GM10847 (cell line): ENCODE data around the gene GEN1.

Experiments used
- POLR2A ChIP-seq: IDR thresholded peaks from 2 replicates; pipeline ENCODE4 v1.6.1; 2011; ENCODE audit not compliant: insufficient read length; ENCODE audit errors: extremely low read depth

Gene GEN1

GRCh38 chr2:17740203-17740602 lies 13.7 kb upstream of the GEN1 start:
- TF ChIP-seq POLR2A, result no peak

- TF ChIP-seq POLR2A, result no peak
Measured at GRCh38 chr2:17747684-17748452, 6.1 kb upstream of the GEN1 start.

DNA sequence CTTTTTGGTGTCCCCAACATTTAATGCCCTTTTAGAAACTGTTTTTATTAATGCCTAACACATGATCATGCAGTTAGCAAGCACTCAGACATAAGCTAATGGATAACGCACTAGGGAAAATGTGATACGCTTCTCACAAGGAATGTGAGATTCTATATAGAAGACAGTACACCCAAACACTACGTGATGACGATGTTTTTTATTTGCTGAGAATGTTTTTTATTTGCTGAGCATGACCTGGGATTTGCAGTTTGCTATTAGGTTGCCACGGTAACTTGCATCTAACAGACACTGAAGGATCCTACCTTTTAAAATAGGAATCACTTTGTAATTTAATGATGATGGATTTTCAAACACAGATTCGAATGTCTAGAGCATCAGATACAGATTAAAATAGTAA lies 5.2 kb upstream of the GEN1 start:
- TF ChIP-seq POLR2A, result no peak

DNA sequence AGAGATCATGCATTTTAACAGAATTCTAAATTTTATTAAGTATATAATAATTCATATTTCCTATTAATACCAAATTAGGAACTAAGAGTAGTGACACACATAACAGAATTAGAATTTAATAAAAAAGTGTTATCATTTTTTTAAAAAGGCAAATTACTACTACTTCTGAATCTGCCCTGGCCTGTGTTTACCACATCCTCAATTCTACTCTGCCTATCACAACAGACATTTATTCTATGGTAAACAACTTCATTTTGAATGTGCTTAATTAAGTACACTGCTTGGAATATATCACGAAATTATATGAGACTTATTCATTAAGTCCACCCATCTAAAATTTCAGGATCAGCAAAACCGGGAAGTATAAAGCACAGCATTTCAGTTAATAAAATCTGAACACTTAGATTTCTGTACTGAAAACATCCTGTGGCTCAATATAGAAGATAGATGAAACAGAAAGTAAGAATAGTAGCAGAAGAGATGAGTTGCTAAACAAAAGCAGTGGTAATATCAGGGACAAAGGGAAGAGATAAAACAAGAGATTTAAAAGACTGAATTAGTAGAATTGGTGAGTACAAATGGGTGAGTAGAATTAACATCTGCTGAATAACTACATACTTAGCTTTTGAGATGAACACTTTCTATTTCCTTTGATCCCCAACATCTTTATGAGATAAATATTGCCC lies 4.0 kb upstream of the GEN1 start:
- no peak for TF ChIP-seq POLR2A

GRCh38 chr2:17752246-17752645 lies 1.7 kb upstream of the GEN1 start:
- no peak for TF ChIP-seq POLR2A

DNA sequence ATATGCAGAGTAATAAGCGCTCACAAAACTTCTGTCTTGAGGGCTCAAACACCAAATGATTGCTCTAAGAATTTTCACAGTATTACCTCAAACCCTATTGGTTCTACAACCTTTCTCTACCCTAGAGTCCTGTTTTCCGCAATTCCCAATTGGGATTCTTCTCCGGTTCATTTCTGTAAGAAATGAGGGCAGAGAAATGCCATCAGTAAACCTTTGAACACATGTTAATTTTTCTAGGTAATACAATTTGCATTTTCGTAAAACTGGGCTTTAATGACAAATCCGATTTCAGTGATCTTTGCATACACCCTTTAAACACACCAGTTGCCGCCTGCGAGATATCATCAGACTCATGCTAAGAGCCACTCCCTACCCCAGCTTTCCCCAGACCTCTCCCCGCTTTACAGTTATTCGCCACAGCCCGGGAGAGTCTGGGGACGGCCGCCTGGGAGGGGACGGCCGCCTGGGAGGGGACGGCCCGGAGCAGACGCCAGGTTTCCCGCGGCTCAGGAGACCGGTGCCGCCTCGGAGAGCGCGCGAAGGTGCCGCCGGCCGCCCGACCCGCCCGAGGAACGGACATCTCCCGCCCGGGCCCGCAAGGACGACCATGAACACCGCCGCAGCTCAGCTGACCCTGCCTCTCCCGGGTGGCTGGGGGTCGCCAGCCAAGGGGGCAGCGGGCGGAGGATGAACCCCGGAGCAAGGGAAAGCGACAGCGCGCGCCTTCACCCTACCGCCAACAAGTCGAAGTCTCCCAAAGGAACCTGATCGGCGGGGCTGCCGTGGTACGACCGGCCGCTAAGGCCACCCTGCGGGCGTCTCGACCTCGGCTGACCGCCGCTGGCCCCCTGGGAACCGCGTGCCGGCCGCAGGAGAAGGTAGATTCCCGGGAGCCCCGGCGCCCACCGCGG lies 791 bp upstream of the GEN1 start:
- TF ChIP-seq POLR2A, result no peak

DNA sequence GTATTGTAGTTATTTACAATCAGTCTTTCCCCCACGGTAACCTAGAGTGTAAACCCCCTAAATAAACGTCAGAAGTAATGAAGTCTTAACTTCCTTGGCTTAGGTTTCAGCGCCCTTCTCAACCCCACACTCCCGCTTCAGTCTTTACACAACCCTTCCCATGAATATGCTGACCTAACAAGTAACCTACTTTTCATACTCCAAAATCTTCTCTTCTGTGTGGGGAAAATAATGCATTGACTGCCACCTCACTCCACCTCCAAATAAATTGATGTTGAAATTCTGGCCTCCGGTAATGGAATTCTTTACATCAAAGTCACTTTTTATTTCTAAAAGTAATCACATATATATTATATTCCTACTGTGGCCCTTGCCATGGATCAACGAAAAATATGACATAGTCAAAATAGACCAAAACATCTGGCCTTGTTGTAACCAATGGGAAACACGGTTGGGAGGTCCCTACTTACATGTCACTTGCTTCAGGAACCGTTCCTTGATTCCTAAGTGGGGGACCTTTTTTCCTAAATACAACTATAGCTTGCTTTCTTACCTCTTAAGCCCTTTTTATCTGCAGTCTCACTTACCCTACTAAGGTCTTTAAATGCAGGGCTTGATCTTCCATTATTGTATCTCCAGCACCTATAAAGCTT lies 961 bp downstream of the GEN1 start:
- no peak for TF ChIP-seq POLR2A

DNA sequence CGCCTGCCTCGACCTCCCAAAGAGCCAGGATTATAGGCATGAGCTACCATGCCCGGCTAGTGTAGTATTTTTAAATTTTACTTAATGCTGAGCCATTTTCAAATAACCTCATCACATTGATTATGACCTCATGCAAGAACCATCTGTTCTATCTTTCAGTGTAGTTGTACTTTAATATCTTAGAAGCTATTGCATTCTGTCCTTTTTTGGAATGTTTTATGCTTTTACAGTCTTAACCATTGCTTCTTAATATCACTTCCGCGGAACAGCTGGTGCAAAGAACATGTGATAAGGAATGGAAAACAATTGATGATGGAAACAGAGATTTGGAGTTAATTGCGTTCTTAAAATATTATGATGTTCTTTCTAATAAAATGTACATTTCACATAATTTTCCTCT lies 2.7 kb downstream of the GEN1 start:
- no peak for TF ChIP-seq POLR2A

GRCh38 chr2:17757321-17757720 lies 3.4 kb downstream of the GEN1 start:
- TF ChIP-seq POLR2A, result no peak

GRCh38 chr2:17758118-17758517 lies 4.2 kb downstream of the GEN1 start:
- no peak for TF ChIP-seq POLR2A

- TF ChIP-seq POLR2A, result no peak
Measured at GRCh38 chr2:17759805-17760204, 5.9 kb downstream of the GEN1 start.

- no peak for TF ChIP-seq POLR2A
Measured at GRCh38 chr2:17762451-17762850, 8.5 kb downstream of the GEN1 start.

GRCh38 chr2:17763641-17764333 lies 9.8 kb downstream of the GEN1 start:
- no peak for TF ChIP-seq POLR2A

DNA sequence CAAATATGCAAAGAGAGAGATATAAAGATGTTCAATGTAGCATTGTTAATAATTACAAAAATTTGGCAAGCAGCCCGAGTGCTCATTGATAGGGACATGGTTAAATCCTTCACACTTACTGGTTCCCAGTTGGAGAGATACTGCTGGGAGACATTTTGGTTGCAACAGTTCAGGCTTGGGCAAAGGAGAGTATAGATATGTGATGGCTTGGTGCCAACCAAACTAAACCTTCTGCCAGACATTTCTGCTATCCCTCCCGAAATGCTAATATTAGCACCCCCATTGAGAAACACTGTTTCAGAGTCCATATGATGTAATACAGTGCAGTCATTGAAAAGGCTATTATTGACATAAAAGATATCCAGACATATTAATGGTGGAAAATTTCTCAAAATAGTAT lies 11.5 kb downstream of the GEN1 start:
- TF ChIP-seq POLR2A, result no peak

- TF ChIP-seq POLR2A, result no peak
Measured at GRCh38 chr2:17768894-17769293, 15.0 kb downstream of the GEN1 start.
